Activated T-cell treated with anti-CD3 and anti-CD28 coated beads, Interleukin-2, amount 50 U/mL, for 4 hours (primary cell): ENCODE measurements around the gene PHB1. TPM values are rescaled to one million over a fixed set of nuclear protein-coding genes. Genes with fewer than 3 reads are reported as not detected.
"Not testable (repeated sequence)": the region's sequence is repeated elsewhere in the genome, so short reads cannot be mapped to it uniquely, and the experiment has no call there.

Source experiments
- ATAC-seq, 2 donors: fragments of 200-7000 bp; cut with Tn5 transposase; one replicate each; pipeline ENCODE4 v1.10.0; 2021
- DNase-seq: peaks from one replicate; pipeline ENCODE4 v3.0.0-alpha.2; 2020
- H3K27me3 Mint-ChIP-seq: one replicate; pipeline ENCODE4 v1.8.0; 2021; ENCODE audit warnings: low read depth, mixed read lengths
- H3K36me3 Mint-ChIP-seq: one replicate; pipeline ENCODE4 v1.8.0; 2022; ENCODE audit warnings: mixed read lengths; ENCODE audit not compliant: insufficient read depth
- H3K4me1 Mint-ChIP-seq: one replicate; pipeline ENCODE4 v1.8.0; 2021; ENCODE audit warnings: low read depth, mixed read lengths
- H3K4me3 Mint-ChIP-seq: one replicate; pipeline ENCODE4 v1.8.0; 2021; ENCODE audit warnings: mild to moderate bottlenecking, moderate library complexity, mixed read lengths
- H3K9me3 Mint-ChIP-seq: one replicate; pipeline ENCODE4 v1.8.0; 2021; ENCODE audit warnings: mixed read lengths
- total RNA-seq, 3 donors: library from RNA; stranded (reverse); gene quantifications; one replicate each; pipeline ENCODE4 v1.2.1, GENCODE V29; 2021

The PHB1 gene
- total RNA-seq, 3 donors from 2014 or later, result 549 to 631 (median 628) TPM

DNA sequence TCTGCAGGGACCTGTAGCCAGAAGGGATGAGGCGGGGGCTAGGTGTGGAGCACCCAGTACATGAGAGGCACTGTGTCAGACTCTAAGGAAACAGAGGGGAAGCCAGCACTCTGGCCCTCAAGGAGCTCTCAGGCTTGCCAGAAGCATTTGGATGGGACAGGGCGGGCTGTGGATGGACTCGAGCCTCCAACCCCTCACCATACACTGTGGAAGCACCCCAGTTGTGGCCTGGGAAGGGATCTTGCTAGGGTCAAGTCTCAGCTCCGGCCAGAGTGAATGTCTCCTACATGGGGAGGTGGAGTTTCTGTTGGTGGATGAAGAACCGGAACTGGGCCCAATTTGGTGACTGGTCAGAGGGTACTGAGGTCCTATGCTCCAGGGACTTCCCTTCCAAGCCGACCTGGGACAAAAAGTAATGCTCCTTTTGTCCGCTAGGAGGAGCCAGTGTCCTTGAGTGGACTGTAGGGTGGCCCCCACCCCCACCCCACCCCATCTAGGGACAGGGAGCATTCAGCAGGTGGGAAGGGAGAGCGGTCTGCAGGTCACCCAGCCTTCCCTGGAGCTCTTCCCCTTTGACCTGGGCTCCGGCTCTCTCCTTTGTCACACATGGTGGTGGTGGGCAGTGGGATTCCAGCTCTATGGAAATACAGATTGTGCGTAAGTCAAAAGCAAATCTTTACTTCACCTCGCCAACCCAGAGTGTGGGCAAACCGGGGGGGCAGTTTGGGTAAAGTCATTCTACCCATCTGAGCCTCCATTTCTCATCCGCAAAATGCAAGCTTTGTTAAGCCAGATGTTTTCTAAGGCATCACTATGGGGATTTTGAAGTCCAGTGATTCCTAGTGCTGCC, 20.4 kb upstream of the PHB1 start:
- H3K36me3 Mint-ChIP-seq, result no peaks in the 10 kb centered on the region

DNA sequence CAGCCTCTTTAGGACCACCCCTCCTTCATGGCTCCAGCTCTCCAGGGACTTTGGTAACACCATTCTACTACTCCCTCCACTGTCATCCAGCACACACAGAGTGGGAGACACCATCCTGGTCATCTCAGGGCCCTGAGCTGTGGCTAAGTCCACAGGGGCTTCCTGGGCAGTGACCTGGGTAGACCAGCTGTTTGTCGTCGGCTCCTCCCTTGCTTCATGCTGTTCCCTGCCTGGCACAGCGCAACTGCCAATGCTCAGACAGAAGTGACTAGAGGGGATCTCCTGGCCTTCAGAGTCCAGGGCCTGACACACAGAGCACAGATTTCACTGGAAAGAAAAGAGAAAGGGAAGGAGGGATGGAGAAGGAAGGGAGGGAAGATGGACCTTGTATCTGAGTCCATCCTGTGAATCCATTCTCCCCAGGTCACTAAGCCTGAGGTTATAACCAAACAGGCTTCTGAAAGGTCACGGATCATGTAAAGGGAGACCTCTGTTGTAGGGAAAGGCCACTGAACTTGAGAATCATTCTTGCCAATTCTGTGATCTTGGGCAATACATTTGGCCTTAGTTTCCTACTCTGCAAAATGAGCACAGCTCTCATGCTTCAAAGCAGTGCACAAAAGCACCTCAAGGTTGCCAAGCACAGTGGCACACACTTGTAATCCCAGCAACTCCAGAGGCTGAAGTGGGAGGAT, 18.5 kb upstream of the PHB1 start:
- H3K27me3 Mint-ChIP-seq, result peaks cover 18% of the 10 kb centered on the region
- no peak overlapping the region for H3K4me3 Mint-ChIP-seq
- DNase-seq (no peak), ATAC-seq (no peak)
- no peaks in the 10 kb centered on the region for H3K9me3 Mint-ChIP-seq
- no peaks in the 10 kb centered on the region for H3K4me1 Mint-ChIP-seq
- H3K36me3 Mint-ChIP-seq, result no peaks in the 10 kb centered on the region

More for the DNA sequence above, 20.4 kb upstream of the PHB1 start:
- peak; percentile 50 to 72 for ATAC-seq
- H3K4me1 Mint-ChIP-seq, result no peaks in the 10 kb centered on the region
- H3K27me3 Mint-ChIP-seq, result peaks cover 30% of the 10 kb centered on the region
- DNase-seq, result peak; percentile 30
- no peaks in the 10 kb centered on the region for H3K9me3 Mint-ChIP-seq
- H3K4me3 Mint-ChIP-seq, result no peak overlapping the region

DNA sequence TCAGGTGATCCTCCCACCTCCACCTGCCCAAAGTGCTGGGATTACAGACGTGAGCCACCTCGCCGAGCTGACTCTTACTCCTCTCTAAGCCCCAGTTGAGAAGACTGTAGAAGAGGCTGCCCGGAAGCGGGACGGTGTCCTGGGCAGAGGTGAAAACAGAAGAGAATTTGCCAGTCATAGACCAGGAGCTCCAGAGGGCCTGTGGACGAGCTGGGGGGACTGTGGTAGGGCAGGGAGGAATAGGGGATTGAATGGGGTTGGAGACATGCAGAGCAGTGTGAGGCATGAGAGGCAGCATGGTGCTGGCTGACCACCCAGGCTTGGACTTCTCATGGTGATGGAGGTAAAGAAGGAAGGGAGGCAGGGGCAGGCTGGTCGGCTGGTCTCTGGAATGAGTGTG, 17.1 kb upstream of the PHB1 start:
- no peak for ATAC-seq
- DNase-seq, result no peak
- Mint-ChIP-seq H3K27me3 (peaks cover 16% of the 10 kb centered on the region), H3K36me3 (no peaks in the 10 kb centered on the region), H3K4me3 (no peak overlapping the region), H3K9me3 (no peaks in the 10 kb centered on the region), H3K4me1 (no peaks in the 10 kb centered on the region)

DNA sequence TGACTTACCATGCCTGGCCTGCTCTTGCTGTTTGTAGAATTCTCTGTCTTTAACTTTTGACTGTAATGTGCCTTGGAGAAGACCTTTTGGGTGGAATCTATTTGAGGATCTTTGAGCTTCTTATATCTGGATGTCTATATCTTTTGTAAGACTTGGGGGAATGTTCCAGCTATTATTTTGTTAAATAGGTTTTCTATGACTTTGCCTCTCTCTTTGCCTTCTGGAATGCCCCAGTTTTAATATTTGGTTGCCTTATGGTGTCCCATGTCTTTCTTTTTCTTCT, 10.3 kb upstream of the PHB1 start:
- H3K9me3 Mint-ChIP-seq, result peaks cover 7% of the 10 kb centered on the region
- peaks cover 2% of the 10 kb centered on the region for H3K36me3 Mint-ChIP-seq
- H3K4me3 Mint-ChIP-seq, result no peak overlapping the region
- H3K4me1 Mint-ChIP-seq, result no peaks in the 10 kb centered on the region
- no peak for ATAC-seq
- H3K27me3 Mint-ChIP-seq, result peaks cover 23% of the 10 kb centered on the region
- DNase-seq, result no peak

DNA sequence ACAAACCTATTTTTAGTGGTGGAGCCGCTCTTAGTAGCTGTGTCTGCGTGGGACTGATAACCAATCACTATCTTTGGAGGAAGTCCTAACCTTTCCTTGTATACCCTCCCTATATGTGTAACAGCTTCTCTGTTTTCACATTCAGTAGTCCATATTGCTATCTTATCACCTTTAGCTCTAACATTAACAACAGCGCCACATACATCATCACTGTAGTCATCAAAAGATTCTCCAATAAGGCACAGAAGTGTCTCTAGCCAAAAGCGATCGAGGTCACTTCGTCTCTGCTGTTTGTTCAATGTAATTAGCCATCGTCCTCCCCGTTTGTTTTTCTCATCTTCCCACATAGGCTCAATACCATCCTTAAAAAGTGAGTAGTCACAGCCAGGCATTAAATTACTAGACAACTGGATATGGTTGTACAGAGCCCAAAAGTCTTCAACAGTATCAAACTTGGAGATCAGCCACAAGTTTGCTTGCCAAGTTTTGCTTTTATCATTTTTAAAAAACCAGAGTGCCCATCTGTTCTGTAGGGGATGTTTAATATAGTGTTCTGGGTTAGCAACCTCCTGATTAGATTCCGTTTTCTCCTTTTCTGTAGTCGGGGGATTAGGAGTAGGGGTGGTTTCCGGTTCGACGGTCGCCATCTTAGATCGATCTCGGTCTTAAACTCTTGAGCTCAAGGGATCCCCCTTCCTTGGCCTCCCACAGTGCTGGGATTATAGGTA, 9.8 kb upstream of the PHB1 start:
- H3K9me3 Mint-ChIP-seq, H3K4me1 Mint-ChIP-seq, DNase-seq, H3K36me3 Mint-ChIP-seq, ATAC-seq, H3K4me3 Mint-ChIP-seq: not testable (repeated sequence)
- peaks cover 23% of the 10 kb centered on the region for H3K27me3 Mint-ChIP-seq

DNA sequence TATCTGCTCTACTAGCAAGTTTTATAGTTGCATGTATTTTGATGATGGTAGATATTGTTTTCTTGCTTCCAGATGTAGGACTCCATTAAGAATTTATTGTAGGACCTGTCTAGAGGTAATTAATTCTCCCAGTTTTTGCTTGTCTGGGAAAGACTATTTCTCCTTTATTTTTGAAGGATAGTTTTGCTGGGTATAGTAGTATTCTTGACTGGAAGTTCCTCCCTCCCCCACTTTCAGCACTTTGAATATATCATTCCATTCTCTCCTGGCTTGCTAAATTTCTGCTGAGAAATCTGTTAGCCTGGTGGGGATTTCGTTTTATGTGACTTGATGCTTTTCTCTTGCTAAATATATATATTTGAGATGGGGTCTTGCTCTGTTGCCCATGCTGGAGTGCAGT, 8.0 kb upstream of the PHB1 start:
- Mint-ChIP-seq H3K9me3 (peaks cover 7% of the 10 kb centered on the region), H3K4me1 (no peaks in the 10 kb centered on the region), H3K27me3 (peaks cover 21% of the 10 kb centered on the region), H3K4me3 (no peak overlapping the region), H3K36me3 (peaks cover 2% of the 10 kb centered on the region)
- DNase-seq (no peak), ATAC-seq (no peak)

DNA sequence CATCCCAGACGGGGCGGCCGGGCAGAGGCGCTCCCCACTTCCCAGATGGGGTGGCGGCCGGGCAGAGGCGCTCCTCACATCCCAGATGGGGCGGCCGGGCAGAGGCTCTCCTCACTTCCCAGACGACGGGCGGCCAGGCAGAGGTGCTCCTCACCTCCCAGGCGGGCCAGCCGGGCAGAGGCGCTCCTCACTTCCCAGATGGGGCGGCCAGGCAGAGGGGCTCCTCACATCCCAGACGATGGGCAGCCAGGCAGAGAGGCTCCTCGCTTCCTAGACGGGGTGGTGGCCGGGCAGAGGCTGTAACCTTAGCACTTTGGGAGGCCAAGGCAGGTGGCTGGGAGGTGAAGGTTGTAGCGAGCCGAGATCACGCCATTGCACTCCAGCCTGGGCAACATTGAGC, 5.1 kb upstream of the PHB1 start:
- H3K27me3 Mint-ChIP-seq, H3K4me3 Mint-ChIP-seq, H3K9me3 Mint-ChIP-seq, ATAC-seq, DNase-seq, H3K36me3 Mint-ChIP-seq, H3K4me1 Mint-ChIP-seq: not testable (repeated sequence)

DNA sequence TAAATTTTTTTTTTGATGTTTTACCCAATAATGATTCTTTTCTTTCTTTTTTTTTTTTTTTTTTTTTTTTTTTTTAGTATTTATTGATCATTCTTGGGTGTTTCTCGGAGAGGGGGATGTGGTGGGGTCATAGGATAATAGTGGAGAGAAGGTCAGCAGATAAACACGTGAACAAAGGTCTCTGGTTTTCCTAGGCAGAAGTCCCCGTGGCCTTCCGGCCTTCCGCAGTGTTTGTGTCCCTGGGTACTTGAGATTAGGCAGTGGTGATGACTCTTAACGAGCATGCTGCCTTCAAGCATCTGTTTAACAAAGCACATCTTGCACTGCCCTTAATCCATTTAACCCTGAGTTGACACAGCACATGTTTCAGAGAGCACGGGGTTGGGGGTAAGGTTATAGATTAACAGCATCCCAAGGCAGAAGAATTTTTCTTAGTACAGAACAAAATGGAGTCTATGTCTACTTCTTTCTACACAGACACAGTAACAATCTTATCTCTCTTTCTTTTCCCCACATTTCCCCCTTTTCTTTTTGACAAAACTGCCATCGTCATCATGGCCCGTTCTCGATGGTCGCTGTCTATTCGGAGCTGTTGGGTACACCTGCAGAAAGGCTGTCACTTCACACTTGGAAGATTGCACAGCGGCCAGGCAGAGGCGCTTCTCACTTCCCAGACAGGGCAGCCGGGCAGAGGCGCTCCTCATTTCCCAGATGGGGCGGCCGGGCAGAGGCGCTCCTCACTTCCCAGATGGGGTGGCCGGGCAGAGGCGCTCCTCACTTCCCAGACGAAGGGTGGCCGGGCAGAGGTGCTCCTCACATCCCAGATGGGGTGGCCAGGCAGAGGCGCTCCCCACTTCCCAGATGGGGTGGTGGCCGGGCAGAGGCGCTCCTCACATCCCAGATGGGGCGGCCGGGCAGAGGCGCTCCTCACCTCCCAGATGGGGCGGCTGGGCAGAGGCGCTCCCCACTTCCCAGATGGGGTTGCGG, 4.4 kb upstream of the PHB1 start:
- not testable (repeated sequence) for H3K4me3 Mint-ChIP-seq, H3K36me3 Mint-ChIP-seq, H3K9me3 Mint-ChIP-seq, ATAC-seq, H3K27me3 Mint-ChIP-seq, DNase-seq, H3K4me1 Mint-ChIP-seq

DNA sequence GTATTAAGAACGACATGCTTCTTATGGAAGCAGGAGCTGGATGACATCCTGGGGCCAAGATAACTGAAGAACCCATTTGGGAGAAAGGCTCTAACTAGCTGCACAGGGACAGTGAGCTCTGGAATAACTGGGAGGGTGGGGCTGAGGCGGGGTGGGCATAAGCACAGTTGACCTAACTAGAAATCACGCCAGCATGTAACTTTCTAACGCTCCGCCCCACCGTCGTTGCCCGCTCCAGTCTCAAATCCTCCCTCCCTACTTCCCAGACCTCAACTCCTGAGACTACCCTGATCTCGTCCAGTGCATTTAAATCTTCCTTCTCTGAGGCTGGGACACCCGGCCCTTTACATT, 436 bp downstream of the PHB1 start:
- peak overlapping the region; percentile 94 for H3K4me3 Mint-ChIP-seq

DNA sequence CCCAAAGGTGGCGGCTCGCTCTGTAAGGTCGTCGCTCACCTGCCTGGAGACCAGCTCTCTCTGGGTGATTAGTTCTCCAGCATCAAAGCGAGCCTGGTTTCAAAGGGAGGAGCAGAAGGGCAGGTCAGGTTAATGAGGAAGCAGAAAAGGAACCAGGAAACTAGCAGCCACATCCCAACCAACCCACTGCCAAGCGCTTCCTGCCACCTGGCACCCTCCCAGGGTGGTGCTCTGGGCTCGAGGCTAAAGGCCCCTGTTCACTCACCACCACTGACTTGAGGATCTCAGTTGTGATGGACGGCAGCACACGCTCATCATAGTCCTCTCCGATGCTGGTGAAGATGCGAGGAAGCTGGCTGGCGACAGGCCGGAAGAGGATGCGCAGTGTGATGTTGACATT, 5.6 kb downstream of the PHB1 start:
- Mint-ChIP-seq H3K4me3 (no peak overlapping the region), H3K4me1 (peaks cover 37% of the 10 kb centered on the region), H3K27me3 (no peaks in the 10 kb centered on the region), H3K36me3 (peaks cover 62% of the 10 kb centered on the region), H3K9me3 (no peaks in the 10 kb centered on the region)
- ATAC-seq (no peak), DNase-seq (no peak)

More for the DNA sequence above, 436 bp downstream of the PHB1 start:
- Mint-ChIP-seq H3K4me1 (peaks cover 12% of the 10 kb centered on the region), H3K36me3 (peaks cover 19% of the 10 kb centered on the region), H3K9me3 (no peaks in the 10 kb centered on the region), H3K27me3 (no peaks in the 10 kb centered on the region)
- no peak for ATAC-seq
- no peak for DNase-seq

DNA sequence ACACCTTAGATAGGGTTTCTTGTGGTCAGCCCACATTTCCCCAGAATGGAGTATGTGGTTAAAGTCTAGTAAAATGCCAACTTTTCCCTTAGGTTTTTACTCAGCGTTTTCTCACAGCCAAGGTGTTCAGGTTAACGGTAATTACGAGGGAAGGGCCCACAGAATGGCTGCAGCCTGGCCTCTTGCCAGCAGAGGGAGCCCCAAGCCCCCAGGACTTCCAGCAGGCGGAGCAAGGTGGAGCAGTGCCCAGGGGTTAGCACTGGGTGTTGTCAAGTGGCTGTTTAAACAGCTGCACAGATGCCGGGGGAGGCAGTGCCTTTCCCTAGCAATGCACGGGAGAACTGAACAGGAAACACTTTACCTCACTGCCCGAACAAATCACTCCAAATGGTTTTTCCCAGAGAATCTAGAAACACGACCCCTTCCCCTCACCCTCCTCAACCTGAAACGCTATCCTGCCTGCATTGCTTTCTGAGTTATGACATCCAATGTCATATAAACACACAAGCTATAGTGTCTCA, 6.6 kb downstream of the PHB1 start:
- peak; percentile 80 for DNase-seq
- ATAC-seq, result peak; percentile 99 to 100
- Mint-ChIP-seq H3K27me3 (no peaks in the 10 kb centered on the region), H3K4me3 (no peak overlapping the region), H3K36me3 (peaks cover 69% of the 10 kb centered on the region), H3K4me1 (peaks cover 44% of the 10 kb centered on the region), H3K9me3 (no peaks in the 10 kb centered on the region)

DNA sequence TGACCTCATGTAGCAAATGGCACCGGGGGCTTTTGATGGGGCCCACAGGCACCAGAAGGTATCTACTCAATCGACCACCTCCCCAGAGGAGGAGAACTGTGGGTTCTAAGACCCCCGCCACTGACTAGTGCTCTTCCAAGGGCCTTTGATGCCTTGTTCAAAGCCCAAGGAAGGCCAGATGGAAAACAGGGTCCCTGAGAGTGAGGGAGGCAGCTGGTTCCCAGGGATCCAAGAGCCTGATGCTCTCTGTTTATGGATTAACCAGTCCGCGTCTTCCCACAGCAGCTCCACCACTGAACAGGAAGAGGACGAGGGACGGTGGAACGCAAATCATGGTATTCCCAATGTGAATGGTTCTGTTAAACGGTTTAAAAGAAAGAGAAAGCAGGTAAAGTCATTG, 7.6 kb downstream of the PHB1 start:
- ATAC-seq (no peak), DNase-seq (no peak)
- Mint-ChIP-seq H3K4me3 (no peak overlapping the region), H3K36me3 (peaks cover 75% of the 10 kb centered on the region), H3K4me1 (peaks cover 47% of the 10 kb centered on the region), H3K27me3 (no peaks in the 10 kb centered on the region), H3K9me3 (no peaks in the 10 kb centered on the region)

DNA sequence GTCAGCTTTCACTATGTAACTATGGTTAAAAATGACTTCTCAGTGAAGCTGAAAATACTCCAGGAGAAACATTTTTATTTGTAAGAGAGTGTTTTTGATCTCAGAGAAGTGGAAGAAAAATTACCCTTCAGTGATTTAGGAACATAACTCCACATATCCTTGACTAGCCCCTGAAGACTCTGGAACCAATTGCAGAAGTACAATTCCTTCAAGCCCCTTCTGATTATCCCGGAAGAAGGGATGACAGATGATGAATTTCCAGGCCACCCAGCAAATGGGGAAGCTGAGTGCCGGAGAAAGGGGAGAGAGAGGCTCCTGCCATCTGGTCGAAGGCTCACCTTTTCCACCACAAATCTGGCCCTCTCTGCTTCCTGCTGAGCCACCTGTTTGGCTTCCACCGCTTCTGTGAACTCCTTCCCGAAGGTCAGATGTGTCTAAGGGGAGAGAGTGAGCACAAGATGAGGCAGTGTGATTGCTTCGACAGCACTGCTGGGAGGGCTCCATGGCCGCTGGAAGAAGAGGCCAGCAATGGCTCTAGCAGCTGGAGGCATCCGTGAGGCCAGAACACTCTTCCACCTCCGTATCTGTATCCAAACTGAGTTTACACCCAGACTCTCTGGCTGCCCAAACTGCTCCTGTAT, 8.1 kb downstream of the PHB1 start:
- Mint-ChIP-seq H3K4me1 (peaks cover 42% of the 10 kb centered on the region), H3K9me3 (no peaks in the 10 kb centered on the region), H3K4me3 (no peak overlapping the region), H3K27me3 (no peaks in the 10 kb centered on the region), H3K36me3 (peaks cover 70% of the 10 kb centered on the region)
- ATAC-seq (no peak), DNase-seq (no peak)
